ENCODE data around the gene DYNC1I1.

DNA sequence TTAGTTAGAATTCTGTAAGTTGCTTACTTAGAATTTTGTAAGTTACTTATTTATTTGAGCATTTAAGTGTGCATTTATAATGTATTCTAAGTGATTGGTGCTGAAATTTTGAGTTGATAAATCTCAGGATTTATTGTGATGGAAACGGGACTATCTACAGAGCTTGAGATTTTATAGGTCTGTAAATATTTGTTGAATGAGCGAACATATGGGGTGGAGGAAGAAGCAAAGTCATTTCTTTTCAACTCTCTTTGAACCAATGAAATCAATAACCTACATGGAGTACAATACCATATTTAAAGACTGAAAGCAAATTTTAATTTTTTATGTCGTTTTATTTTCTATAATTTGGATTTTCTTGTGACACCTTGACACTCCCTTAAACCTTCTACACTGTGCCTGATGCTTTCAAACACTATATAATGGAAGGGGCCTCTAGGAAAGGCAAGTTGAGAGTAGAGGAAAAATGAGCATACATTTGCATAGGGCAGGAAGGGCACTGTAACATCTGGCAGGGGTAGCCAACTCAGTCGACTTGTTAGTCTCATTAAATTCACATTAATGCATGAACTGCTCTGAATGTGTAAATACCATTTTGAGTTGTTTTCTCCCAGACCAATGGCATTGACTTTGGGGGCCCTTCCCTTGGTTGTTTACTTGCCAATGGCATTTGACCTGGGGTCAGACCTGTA, 204.2 kb downstream of the DYNC1I1 start:
- TF ChIP-seq, protein P1, sequence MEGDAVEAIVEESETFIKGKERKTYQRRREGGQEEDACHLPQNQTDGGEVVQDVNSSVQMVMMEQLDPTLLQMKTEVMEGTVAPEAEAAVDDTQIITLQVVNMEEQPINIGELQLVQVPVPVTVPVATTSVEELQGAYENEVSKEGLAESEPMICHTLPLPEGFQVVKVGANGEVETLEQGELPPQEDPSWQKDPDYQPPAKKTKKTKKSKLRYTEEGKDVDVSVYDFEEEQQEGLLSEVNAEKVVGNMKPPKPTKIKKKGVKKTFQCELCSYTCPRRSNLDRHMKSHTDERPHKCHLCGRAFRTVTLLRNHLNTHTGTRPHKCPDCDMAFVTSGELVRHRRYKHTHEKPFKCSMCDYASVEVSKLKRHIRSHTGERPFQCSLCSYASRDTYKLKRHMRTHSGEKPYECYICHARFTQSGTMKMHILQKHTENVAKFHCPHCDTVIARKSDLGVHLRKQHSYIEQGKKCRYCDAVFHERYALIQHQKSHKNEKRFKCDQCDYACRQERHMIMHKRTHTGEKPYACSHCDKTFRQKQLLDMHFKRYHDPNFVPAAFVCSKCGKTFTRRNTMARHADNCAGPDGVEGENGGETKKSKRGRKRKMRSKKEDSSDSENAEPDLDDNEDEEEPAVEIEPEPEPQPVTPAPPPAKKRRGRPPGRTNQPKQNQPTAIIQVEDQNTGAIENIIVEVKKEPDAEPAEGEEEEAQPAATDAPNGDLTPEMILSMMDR (IDR thresholded peaks at IDR 0.05): no peak
- TF ChIP-seq POLR2A (IDR thresholded peaks at IDR 0.05): no peak
